Loucy (cell line): ENCODE data around the gene CEP290.

Source experiments
- CTCF ChIP-seq: fragments of 200-600 bp; sonication (generic); conservative IDR thresholded peaks from 2 replicates; pipeline ENCODE4 v1.5.1; 2014; ENCODE audit warnings: mild to moderate bottlenecking, antibody characterized with exemption, low read length
- EZH2phosphoT487 ChIP-seq: fragments of 200-600 bp; IDR thresholded peaks from 2 replicates; pipeline ENCODE4 v1.6.1; 2018; ENCODE audit warnings: antibody characterized with exemption, mild to moderate bottlenecking, moderate library complexity, borderline replicate concordance

GRCh38 chr12:88141774-88142609 lies at the start of gene CEP290, which contains the start of gene TMTC3:
- TF ChIP-seq CTCF (no peak), EZH2phosphoT487 (no peak)
